Measurements from ENCODE around the gene HIPK2. TPM values are rescaled to one million over a fixed set of nuclear protein-coding genes. Genes with fewer than 3 reads are reported as not detected.

The HIPK2 gene
- total RNA-seq, 1 donor from 2014 or later = 23.5 TPM

DNA sequence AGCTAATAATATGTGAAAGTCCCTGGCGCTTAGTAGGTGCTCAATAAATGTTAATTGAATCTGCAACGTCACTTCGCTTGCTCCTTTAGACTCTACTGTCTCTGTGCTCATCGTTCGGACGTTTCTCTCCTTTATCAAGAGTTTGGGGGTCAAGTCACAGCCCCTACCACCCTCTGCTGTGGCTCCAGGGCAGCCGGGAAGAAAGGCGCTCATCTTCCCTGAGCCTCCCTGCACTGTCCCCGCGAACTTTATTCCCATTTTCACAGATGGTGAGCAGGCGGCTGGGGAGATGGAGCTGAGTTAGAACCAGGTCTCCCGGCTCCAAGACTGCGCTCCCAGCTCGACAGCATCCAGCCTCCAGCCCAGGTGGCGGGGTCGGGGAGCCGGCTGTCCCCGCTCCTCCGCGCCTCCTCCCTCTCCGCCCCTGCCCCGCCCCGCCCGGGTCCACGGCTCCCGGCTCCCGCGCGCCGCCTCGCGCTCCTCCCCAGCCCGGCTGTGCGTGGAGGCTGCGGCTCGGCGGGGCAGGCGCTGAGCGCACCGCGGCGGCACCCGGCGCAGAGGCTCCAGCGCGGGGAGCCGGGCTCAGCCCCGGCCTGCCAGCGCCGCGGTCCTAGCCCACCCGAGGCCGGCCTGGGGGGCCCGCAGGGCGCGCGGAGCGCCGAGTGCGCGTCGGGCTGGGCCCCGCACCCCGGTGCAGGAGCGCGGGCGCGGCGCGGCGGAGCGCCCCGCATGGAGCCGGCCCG lies 254.4 kb downstream of the HIPK2 start, which contains the start of gene CLEC2L:
CLEC2L (plus strand) TSS at position 487 of the 743 bp plus-strand sequence; CDS start at position 730, 243 bp downstream.
- no peak for DNase-seq (ENCODE audit: low read depth)

DNA sequence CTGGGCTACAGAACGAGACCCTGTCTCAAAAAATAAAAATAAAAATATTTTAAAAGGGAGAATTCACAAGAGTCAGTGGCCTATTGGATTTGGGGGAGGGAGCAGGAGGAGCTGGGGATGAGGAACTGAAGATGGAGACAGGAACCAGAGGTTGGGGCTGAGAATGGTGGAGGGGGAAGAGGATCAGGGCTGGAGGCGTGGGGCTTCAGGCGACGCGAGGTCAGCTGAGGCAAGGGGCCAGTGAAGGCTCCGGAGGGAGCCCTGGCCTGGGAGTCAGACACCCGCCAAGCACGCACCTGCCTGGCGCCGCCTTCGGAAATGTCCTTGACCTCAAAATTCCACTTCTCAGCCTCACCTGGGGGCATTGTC lies 255.0 kb downstream of the HIPK2 start:
- no peak for DNase-seq (ENCODE audit: low read depth)

DNA sequence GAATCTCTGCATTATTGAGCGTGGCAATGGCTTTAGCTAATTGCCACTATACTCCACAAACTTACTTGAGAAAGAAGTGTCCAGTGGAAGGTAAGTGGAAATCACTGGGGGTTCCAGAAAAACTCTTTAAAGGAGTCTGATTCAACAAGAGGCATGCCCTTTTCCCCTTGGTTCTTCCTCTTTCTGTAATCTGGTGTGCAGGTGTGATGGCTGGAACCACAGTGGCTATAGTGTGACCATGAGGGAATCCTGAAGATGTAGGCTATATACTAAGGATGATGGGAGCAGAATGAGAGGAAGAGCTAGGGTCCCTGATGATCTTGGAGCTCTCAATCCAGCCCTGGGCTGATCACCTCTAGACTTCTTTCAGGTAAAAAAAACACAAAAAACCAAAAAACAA lies 256.4 kb downstream of the HIPK2 start:
- no peak for DNase-seq (ENCODE audit: low read depth)

DNA sequence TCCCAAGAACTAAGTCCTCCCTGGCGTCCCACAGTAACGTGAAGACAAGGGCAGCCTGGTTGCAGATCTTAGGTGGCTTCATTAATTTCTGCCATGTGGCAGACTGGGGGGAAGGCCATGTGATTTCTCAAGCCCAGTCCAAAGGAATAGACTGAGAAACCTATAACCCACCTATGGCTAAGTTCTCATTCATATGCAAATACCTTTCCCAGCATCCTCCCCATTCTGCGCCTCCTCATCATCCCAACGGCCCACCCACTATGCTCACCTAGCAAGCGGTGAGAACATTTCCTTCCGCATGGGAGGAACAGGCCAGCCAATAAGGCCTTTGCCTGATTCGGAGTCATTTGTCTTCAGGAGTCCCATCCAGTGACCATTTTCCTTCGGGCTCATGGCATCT lies 262.5 kb downstream of the HIPK2 start:
- no peak for DNase-seq (ENCODE audit: low read depth)

Other genes with a start within 250 kb of the HIPK2 start
- 0.21 and 0.32 TPM in 2 replicates for gene TBXAS1, start 51.3 kb upstream of the HIPK2 start, total RNA-seq